ENCODE measurements around the gene SCEL.
"Not testable (repeated sequence)": the region's sequence is repeated elsewhere in the genome, so short reads cannot be mapped to it uniquely, and the experiment has no call there.

SCEL gene

DNA sequence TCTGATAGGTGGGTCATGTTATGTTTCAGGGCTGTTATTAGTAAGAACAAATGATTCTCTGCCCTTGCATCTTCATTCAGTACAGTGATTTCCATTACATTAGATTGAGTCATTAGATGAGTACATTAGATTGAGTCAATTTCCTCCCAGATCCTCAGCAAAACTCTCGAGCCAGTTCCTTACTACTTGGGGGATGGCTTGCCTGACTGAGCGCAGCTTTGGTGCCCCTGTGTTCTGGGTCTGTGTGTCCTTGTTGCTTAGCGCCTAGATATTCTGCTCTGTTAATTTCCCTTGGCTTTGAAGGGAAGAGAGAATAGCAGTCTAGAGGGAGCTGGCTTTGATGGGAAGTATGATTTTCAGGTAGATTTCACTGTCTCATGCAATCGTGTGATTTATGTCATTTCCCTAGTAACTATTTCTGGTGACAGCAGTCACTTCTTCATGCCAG, 19.1 kb upstream of the SCEL start:
- H3K18ac ChIP-seq (ENCODE audit: low read depth in 1 of 2, low read length in 2 of 2), result no peak overlapping the region
- H3K27me3 ChIP-seq (ENCODE audit: control insufficient read depth in 1 of 2, insufficient read depth in 1 of 2, low read length in 2 of 2), result no peaks in the 10 kb centered on the region
- H3K79me1 ChIP-seq (replicated peaks; ENCODE audit: low read length, poor library complexity, severe bottlenecking), result no peaks in the 10 kb centered on the region
- H3K23ac ChIP-seq (ENCODE audit: low read length in 2 of 2), result no peak overlapping the region
- no peak overlapping the region for H4K91ac ChIP-seq (ENCODE audit: low read length)
- H3K4me2 ChIP-seq (ENCODE audit: low read length, poor library complexity, severe bottlenecking), result no peak overlapping the region
- no peaks in the 10 kb centered on the region for H3K36me3 ChIP-seq (ENCODE audit: control insufficient read depth in 1 of 2, insufficient read depth in 2 of 2, low read depth in 1 of 2, low read length in 2 of 2)
- H3K9ac ChIP-seq (ENCODE audit: low read length), result no peak overlapping the region
- no peak overlapping the region for H2BK12ac ChIP-seq (ENCODE audit: low read length in 2 of 2)
- DNase-seq, result peak; percentile 12
- no peak overlapping the region for H2BK15ac ChIP-seq (ENCODE audit: low read depth, poor library complexity, severe bottlenecking)
- WGBS, result 84% methylated on average over 2 of the region's 4 CpGs
- H3K4me3 ChIP-seq (ENCODE audit: insufficient read depth in 1 of 2, low read depth in 1 of 2, low read length in 2 of 2), result no peak overlapping the region
- peaks cover 5% of the 10 kb centered on the region for H3K4me1 ChIP-seq (ENCODE audit: control insufficient read depth, insufficient read depth, low read depth, low read length)
- no peak overlapping the region for H3K4ac ChIP-seq (ENCODE audit: low read depth in 1 of 2, low read length in 2 of 2)
- no peak overlapping the region for H3K14ac ChIP-seq (ENCODE audit: low read length in 2 of 2)
- H2BK120ac ChIP-seq (ENCODE audit: low read depth, low read length), result no peak overlapping the region
- no peak overlapping the region for H2BK5ac ChIP-seq (ENCODE audit: low read depth, low read length, poor library complexity, severe bottlenecking)
- H3K27ac ChIP-seq (ENCODE audit: low read length, poor library complexity, severe bottlenecking), result peak overlapping the region; percentile 82
- no peak overlapping the region for H2AK5ac ChIP-seq (ENCODE audit: low read length, severe bottlenecking)
- no peak overlapping the region for H4K8ac ChIP-seq (ENCODE audit: low read length)
- H3K9me3 ChIP-seq (ENCODE audit: control insufficient read depth, low read length), result no peaks in the 10 kb centered on the region
- H2AFZ ChIP-seq (ENCODE audit: low read depth, low read length), result no peak overlapping the region

DNA sequence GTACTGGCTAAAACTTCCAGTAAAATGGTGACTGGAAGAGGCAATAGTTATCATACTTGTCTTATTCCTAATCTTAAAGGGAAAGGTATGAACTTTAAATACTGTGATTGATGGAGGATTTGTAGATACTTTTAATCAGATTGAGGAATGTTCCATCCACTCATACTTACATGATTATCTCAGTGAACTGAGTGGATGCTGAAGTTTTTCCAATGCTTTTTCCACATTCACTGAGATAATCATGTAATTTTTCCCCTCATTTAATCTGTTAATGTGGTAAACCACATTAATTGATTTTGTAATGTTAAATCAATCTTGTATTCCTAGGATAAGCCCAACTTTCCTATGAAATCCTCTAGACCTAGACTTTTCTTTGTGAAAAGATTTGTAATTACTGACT, 17.2 kb upstream of the SCEL start:
- Histone ChIP-seq H2AK5ac (ENCODE audit: low read length, severe bottlenecking) (no peak overlapping the region), H3K4ac (ENCODE audit: low read depth in 1 of 2, low read length in 2 of 2) (no peak overlapping the region), H2AFZ (ENCODE audit: low read depth, low read length) (no peak overlapping the region), H3K9ac (ENCODE audit: low read length) (no peak overlapping the region), H3K23ac (ENCODE audit: low read length in 2 of 2) (no peak overlapping the region), H4K91ac (ENCODE audit: low read length) (no peak overlapping the region), H3K18ac (ENCODE audit: low read depth in 1 of 2, low read length in 2 of 2) (no peak overlapping the region), H3K36me3 (ENCODE audit: control insufficient read depth in 1 of 2, insufficient read depth in 2 of 2, low read depth in 1 of 2, low read length in 2 of 2) (no peaks in the 10 kb centered on the region), H3K79me1 (replicated peaks; ENCODE audit: low read length, poor library complexity, severe bottlenecking) (no peaks in the 10 kb centered on the region), H3K14ac (ENCODE audit: low read length in 2 of 2) (no peak overlapping the region), H3K9me3 (ENCODE audit: control insufficient read depth, low read length) (no peaks in the 10 kb centered on the region), H3K27me3 (ENCODE audit: control insufficient read depth in 1 of 2, insufficient read depth in 1 of 2, low read length in 2 of 2) (no peaks in the 10 kb centered on the region), H2BK120ac (ENCODE audit: low read depth, low read length) (no peak overlapping the region), H3K27ac (ENCODE audit: low read length, poor library complexity, severe bottlenecking) (no peak overlapping the region), H2BK15ac (ENCODE audit: low read depth, poor library complexity, severe bottlenecking) (no peak overlapping the region), H3K4me2 (ENCODE audit: low read length, poor library complexity, severe bottlenecking) (no peak overlapping the region), H3K4me1 (ENCODE audit: control insufficient read depth, insufficient read depth, low read depth, low read length) (peaks cover 7% of the 10 kb centered on the region), H4K8ac (ENCODE audit: low read length) (no peak overlapping the region), H2BK12ac (ENCODE audit: low read length in 2 of 2) (no peak overlapping the region), H3K4me3 (ENCODE audit: insufficient read depth in 1 of 2, low read depth in 1 of 2, low read length in 2 of 2) (no peak overlapping the region), H2BK5ac (ENCODE audit: low read depth, low read length, poor library complexity, severe bottlenecking) (no peak overlapping the region)
- no peak for DNase-seq

DNA sequence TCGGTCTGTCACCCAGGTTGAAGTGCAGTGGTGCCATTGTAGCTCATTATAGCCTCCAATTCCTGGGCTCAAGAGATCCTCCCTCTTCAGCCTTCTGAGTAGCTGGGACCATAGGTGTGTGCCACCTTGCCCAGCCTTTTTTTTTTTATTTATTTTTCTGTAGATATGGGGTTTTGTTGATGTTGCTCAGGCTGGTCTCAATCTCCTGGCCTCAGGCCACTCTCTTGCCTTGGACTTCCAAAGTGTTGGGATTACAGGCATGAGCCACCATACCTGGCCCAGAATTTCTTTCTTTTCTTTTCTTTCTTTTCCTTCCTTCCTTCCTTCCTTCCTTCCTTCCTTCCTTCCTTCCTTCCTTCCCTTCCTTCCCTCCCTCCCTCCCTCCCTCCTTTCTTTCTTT, 16.1 kb upstream of the SCEL start:
- H2AFZ ChIP-seq (ENCODE audit: low read depth, low read length); H4K91ac ChIP-seq (ENCODE audit: low read length); H2AK5ac ChIP-seq (ENCODE audit: low read length, severe bottlenecking); H2BK5ac ChIP-seq (ENCODE audit: low read depth, low read length, poor library complexity, severe bottlenecking); H3K14ac ChIP-seq (ENCODE audit: low read length in 2 of 2); H3K9me3 ChIP-seq (ENCODE audit: control insufficient read depth, low read length); H3K27me3 ChIP-seq (ENCODE audit: control insufficient read depth in 1 of 2, insufficient read depth in 1 of 2, low read length in 2 of 2); H3K27ac ChIP-seq (ENCODE audit: low read length, poor library complexity, severe bottlenecking); H2BK15ac ChIP-seq (ENCODE audit: low read depth, poor library complexity, severe bottlenecking); H3K79me1 ChIP-seq (replicated peaks; ENCODE audit: low read length, poor library complexity, severe bottlenecking); H2BK120ac ChIP-seq (ENCODE audit: low read depth, low read length); H3K18ac ChIP-seq (ENCODE audit: low read depth in 1 of 2, low read length in 2 of 2); H2BK12ac ChIP-seq (ENCODE audit: low read length in 2 of 2); H3K4me2 ChIP-seq (ENCODE audit: low read length, poor library complexity, severe bottlenecking); H4K8ac ChIP-seq (ENCODE audit: low read length); H3K4me3 ChIP-seq (ENCODE audit: insufficient read depth in 1 of 2, low read depth in 1 of 2, low read length in 2 of 2); H3K9ac ChIP-seq (ENCODE audit: low read length); H3K23ac ChIP-seq (ENCODE audit: low read length in 2 of 2); DNase-seq; H3K4ac ChIP-seq (ENCODE audit: low read depth in 1 of 2, low read length in 2 of 2); H3K4me1 ChIP-seq (ENCODE audit: control insufficient read depth, insufficient read depth, low read depth, low read length); H3K36me3 ChIP-seq (ENCODE audit: control insufficient read depth in 1 of 2, insufficient read depth in 2 of 2, low read depth in 1 of 2, low read length in 2 of 2): not testable (repeated sequence)
- 100% methylated on average over 1 of the region's 1 CpG for WGBS

- H3K27ac ChIP-seq (ENCODE audit: low read length, poor library complexity, severe bottlenecking), result no peak overlapping the region
- peaks cover 6% of the 10 kb centered on the region for H3K4me1 ChIP-seq (ENCODE audit: control insufficient read depth, insufficient read depth, low read depth, low read length)
- H3K4ac ChIP-seq (ENCODE audit: low read depth in 1 of 2, low read length in 2 of 2), result no peak overlapping the region
- no peak overlapping the region for H2BK15ac ChIP-seq (ENCODE audit: low read depth, poor library complexity, severe bottlenecking)
- no peaks in the 10 kb centered on the region for H3K27me3 ChIP-seq (ENCODE audit: control insufficient read depth in 1 of 2, insufficient read depth in 1 of 2, low read length in 2 of 2)
- no peak overlapping the region for H3K14ac ChIP-seq (ENCODE audit: low read length in 2 of 2)
- H3K36me3 ChIP-seq (ENCODE audit: control insufficient read depth in 1 of 2, insufficient read depth in 2 of 2, low read depth in 1 of 2, low read length in 2 of 2), result no peaks in the 10 kb centered on the region
- no peak overlapping the region for H3K23ac ChIP-seq (ENCODE audit: low read length in 2 of 2)
- no peak for DNase-seq
- H3K9ac ChIP-seq (ENCODE audit: low read length), result no peak overlapping the region
- H3K9me3 ChIP-seq (ENCODE audit: control insufficient read depth, low read length), result no peaks in the 10 kb centered on the region
- no peak overlapping the region for H2BK12ac ChIP-seq (ENCODE audit: low read length in 2 of 2)
- no peak overlapping the region for H3K4me2 ChIP-seq (ENCODE audit: low read length, poor library complexity, severe bottlenecking)
- no peak overlapping the region for H3K4me3 ChIP-seq (ENCODE audit: insufficient read depth in 1 of 2, low read depth in 1 of 2, low read length in 2 of 2)
- 97% methylated on average over 3 of the region's 4 CpGs for WGBS
- H2BK120ac ChIP-seq (ENCODE audit: low read depth, low read length), result no peak overlapping the region
- no peak overlapping the region for H2BK5ac ChIP-seq (ENCODE audit: low read depth, low read length, poor library complexity, severe bottlenecking)
- H4K91ac ChIP-seq (ENCODE audit: low read length), result no peak overlapping the region
- no peak overlapping the region for H2AK5ac ChIP-seq (ENCODE audit: low read length, severe bottlenecking)
- H3K79me1 ChIP-seq (replicated peaks; ENCODE audit: low read length, poor library complexity, severe bottlenecking), result no peaks in the 10 kb centered on the region
- no peak overlapping the region for H2AFZ ChIP-seq (ENCODE audit: low read depth, low read length)
- H4K8ac ChIP-seq (ENCODE audit: low read length), result no peak overlapping the region
- no peak overlapping the region for H3K18ac ChIP-seq (ENCODE audit: low read depth in 1 of 2, low read length in 2 of 2)
These were observed 15.7 kb upstream of the SCEL start for GRCh38 chr13:77519808-77520207.

All from mesenchymal stem cell (in vitro differentiated cells and primary cell).